Measurements from ENCODE around the gene ZNF837. TPM values are rescaled to one million over a fixed set of nuclear protein-coding genes. Genes with fewer than 3 reads are reported as not detected.

Gene ZNF837
- total and polyA plus RNA-seq, 2 of the 13 experiments (the other 11 are each of a cell fraction or from before 2014, with no cell fraction given), result 0.29 to 1.3 TPM

- TF ChIP-seq ZNF142 (CRISPR knock-in tag; IDR thresholded peaks at IDR 0.05) (peak; percentile 90), MAFF (IDR thresholded peaks at IDR 0.05; ENCODE audit: low read depth, low read length) (no peak), KDM5A (IDR thresholded peaks at IDR 0.05; ENCODE audit: borderline replicate concordance, low read length) (peak; percentile 98), RFX1 (IDR thresholded peaks at IDR 0.05) (no peak), ATF7 (IDR thresholded peaks at IDR 0.05) (no peak), ATF7 (CRISPR knock-in tag; IDR thresholded peaks at IDR 0.05) (no peak), ZNF761 (CRISPR knock-in tag; conservative IDR thresholded peaks at IDR 0.05) (no peak; the same call in 1 of the 2 replicates), SSRP1 (CRISPR knock-in tag; IDR thresholded peaks at IDR 0.05) (peak; percentile 31; the same call in 1 of the 2 replicates), ZNF720 (CRISPR knock-in tag; IDR thresholded peaks at IDR 0.05) (no peak; the same call in 1 of the 2 replicates), ZSCAN22 (CRISPR knock-in tag; IDR thresholded peaks at IDR 0.05) (no peak), SP1 (IDR thresholded peaks at IDR 0.05) (no peak), SP1 (CRISPR knock-in tag; IDR thresholded peaks at IDR 0.05) (peak; percentile 89), MATR3 (CRISPR knock-in tag; IDR thresholded peaks at IDR 0.05) (no peak), EHMT2 (IDR thresholded peaks at IDR 0.05; ENCODE audit: borderline replicate concordance, low read depth, low read length) (no peak), FOXO1 (CRISPR knock-in tag; IDR thresholded peaks at IDR 0.05) (peak; percentile 23; the same call in 1 of the 2 replicates), ZNF235 (CRISPR knock-in tag; IDR thresholded peaks at IDR 0.05; ENCODE audit: borderline replicate concordance) (no peak; the same call in 1 of the 2 replicates), ZNF180 (CRISPR knock-in tag; IDR thresholded peaks at IDR 0.05; ENCODE audit: borderline replicate concordance, low read depth) (no peak), CSRNP1 (CRISPR knock-in tag; IDR thresholded peaks at IDR 0.05) (peak; percentile 66; the same call in 1 of the 2 replicates), KDM2A (CRISPR knock-in tag; IDR thresholded peaks at IDR 0.05; ENCODE audit: borderline replicate concordance, low read depth) (peak; percentile 91), ZNF792 (CRISPR knock-in tag; IDR thresholded peaks at IDR 0.05) (peak; percentile 81)
- TF ChIP-seq, protein P1, sequence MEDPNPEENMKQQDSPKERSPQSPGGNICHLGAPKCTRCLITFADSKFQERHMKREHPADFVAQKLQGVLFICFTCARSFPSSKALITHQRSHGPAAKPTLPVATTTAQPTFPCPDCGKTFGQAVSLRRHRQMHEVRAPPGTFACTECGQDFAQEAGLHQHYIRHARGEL (CRISPR knock-in tag; IDR thresholded peaks at IDR 0.05), result no peak
- TF ChIP-seq, protein P2, sequence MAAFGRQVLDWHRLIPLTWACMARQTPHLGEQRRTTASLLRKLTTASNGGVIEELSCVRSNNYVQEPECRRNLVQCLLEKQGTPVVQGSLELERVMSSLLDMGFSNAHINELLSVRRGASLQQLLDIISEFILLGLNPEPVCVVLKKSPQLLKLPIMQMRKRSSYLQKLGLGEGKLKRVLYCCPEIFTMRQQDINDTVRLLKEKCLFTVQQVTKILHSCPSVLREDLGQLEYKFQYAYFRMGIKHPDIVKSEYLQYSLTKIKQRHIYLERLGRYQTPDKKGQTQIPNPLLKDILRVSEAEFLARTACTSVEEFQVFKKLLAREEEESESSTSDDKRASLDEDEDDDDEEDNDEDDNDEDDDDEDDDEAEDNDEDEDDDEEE (CRISPR knock-in tag; IDR thresholded peaks at IDR 0.05), result 0 out of 2 replicates have a peak, but pooled peaks have one; percentile 13
These were observed 53.7 kb downstream of the ZNF837 start, which contains the start of gene ZSCAN22 (continued) for GRCh38 chr19:58326914-58327726.
